ENCODE results near the gene CTCFL. TPM values are rescaled to one million over a fixed set of nuclear protein-coding genes. Genes with fewer than 3 reads are reported as not detected.
A peak's percentile ranks its signal among the peaks of the same experiment; 100 is the strongest.

The CTCFL gene, protein sequence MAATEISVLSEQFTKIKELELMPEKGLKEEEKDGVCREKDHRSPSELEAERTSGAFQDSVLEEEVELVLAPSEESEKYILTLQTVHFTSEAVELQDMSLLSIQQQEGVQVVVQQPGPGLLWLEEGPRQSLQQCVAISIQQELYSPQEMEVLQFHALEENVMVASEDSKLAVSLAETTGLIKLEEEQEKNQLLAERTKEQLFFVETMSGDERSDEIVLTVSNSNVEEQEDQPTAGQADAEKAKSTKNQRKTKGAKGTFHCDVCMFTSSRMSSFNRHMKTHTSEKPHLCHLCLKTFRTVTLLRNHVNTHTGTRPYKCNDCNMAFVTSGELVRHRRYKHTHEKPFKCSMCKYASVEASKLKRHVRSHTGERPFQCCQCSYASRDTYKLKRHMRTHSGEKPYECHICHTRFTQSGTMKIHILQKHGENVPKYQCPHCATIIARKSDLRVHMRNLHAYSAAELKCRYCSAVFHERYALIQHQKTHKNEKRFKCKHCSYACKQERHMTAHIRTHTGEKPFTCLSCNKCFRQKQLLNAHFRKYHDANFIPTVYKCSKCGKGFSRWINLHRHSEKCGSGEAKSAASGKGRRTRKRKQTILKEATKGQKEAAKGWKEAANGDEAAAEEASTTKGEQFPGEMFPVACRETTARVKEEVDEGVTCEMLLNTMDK
- total RNA-seq (10 to 100 TPM; 24.8 to 33.9 TPM), polyA plus RNA-seq (ENCODE audit: insufficient read depth, low read depth, low replicate concordance) (19.8 TPM)
- long read RNA-seq, donor 1, result 0 reads
- long read RNA-seq, donor 2, partial matches to known transcripts, result 0 of 1 reads
- long read RNA-seq, donor 2, other reads (novel, unspliced or antisense), result 0 of 1 reads

DNA sequence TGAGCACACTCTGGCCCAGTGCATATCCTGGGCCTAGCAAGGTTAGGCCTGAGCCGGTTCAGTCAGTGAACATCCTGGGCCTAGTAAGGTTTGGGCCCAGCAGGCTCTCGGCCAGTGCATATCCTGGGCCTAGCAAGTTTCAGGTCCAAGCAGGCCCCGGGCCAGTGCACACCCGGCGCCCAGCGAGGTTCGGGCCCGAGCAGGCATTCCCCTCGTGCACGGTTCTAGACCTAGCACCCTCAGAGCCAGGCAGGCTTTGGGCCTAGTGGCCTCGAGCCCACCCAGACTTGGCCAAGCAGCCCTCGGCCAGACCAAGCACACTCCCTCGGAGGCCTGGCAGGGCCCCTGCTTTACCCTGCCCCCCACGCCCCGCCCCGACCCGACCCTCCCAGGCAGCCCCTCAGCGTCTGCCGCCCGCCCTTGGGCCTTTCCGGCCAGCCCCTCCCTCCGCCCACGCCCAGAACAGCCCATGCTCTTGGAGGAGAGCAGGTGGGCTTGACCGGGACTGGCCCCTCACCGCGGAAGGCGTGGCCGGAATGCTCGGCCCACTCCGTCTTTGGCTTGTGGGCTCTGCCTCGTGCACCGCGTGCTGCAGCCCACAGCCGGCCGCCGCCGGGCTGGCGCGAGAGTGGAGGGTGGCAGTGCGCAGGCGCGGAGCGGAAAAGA is at the start of gene CTCFL:
CTCFL (minus strand) TSS at position 630 of the 666 bp plus-strand sequence. CDS start 935 bp downstream, outside the sequence.
- TF ChIP-seq, protein P1, sequence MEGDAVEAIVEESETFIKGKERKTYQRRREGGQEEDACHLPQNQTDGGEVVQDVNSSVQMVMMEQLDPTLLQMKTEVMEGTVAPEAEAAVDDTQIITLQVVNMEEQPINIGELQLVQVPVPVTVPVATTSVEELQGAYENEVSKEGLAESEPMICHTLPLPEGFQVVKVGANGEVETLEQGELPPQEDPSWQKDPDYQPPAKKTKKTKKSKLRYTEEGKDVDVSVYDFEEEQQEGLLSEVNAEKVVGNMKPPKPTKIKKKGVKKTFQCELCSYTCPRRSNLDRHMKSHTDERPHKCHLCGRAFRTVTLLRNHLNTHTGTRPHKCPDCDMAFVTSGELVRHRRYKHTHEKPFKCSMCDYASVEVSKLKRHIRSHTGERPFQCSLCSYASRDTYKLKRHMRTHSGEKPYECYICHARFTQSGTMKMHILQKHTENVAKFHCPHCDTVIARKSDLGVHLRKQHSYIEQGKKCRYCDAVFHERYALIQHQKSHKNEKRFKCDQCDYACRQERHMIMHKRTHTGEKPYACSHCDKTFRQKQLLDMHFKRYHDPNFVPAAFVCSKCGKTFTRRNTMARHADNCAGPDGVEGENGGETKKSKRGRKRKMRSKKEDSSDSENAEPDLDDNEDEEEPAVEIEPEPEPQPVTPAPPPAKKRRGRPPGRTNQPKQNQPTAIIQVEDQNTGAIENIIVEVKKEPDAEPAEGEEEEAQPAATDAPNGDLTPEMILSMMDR (IDR thresholded peaks at IDR 0.05), result no peak
- DNase-seq, result peak; percentile 49
- Histone ChIP-seq H3K27ac (no peak within 1 kb of the TSS), H3K4me3 (peak within 1 kb of the TSS; percentile 34 to 52), H3K9me3 (no peaks in the 10 kb centered on the region), H3K27me3 (no peaks in the 10 kb centered on the region), H3K36me3 (ENCODE audit: low read depth, missing control alignments) (no peaks in the 10 kb centered on the region), H3K4me1 (peaks cover 4% of the 10 kb centered on the region)
- intact Hi-C loops (cut with DNase I; ENCODE audit: low total_unique reads), result no loop called here
- 69% methylated on average over 30 of the region's 43 CpGs; no CpG with 5 or more reads in 1 of the 2 donors for WGBS, 2 donors

DNA sequence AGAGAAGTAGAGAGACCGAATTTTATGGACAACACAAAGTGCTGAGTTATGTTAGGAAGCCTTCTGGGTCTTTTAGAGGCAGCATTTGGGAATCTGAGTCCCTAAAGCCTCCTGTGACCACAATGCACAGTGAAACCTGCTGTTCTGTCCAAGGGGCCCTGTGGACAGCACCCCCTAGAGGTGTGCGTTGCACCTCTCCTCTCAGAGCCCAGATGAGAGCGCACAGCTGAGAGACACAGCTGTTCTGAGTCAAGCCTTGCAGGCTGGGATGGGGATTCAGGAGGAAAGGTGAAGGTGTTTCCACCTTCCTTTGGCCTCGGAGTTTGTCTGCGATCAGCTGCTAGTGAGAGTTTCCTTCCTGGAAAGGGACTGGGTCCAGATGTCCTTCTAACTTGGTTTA is 49.0 kb upstream of the CTCFL start:
- no peaks in the 10 kb centered on the region for H3K9me3 ChIP-seq
- WGBS, 2 donors, result 59 to 75% methylated on average over 5 of the region's 5 CpGs
- no peaks in the 10 kb centered on the region for H3K36me3 ChIP-seq (ENCODE audit: low read depth, missing control alignments)
- no peaks in the 10 kb centered on the region for H3K27me3 ChIP-seq
- intact Hi-C loops (cut with DNase I; ENCODE audit: low total_unique reads), result no loop called here
- H3K27ac ChIP-seq, result no peak overlapping the region
- H3K4me1 ChIP-seq, result no peaks in the 10 kb centered on the region
- no peak overlapping the region for H3K4me3 ChIP-seq
- TF ChIP-seq POLR2A (IDR thresholded peaks at IDR 0.05), result no peak
- TF ChIP-seq, protein P1 (IDR thresholded peaks at IDR 0.05), result no peak
- DNase-seq, result no peak

DNA sequence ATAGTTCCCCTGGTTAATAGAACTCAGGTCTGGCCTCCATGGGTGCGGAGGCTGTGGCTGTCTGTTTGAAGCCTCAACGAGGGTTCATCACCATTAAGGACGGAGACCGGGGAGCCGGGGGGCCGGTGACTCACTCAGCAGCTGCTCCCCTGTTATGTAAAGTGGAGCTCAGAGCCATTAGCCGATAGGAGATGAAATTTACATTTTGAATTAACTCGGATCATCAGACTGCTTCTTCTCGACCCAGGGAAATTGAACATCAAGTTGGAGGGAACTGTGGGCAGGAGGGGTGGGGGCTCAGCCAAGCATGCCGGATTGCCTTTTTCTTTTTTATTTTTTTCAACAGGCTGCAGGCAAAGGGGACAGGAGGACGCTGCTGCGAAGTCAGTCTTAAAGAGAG is 48.3 kb upstream of the CTCFL start:
- TF ChIP-seq POLR2A (IDR thresholded peaks at IDR 0.05), result no peak
- TF ChIP-seq, protein P1 (IDR thresholded peaks at IDR 0.05), result no peak
- Histone ChIP-seq H3K9me3 (no peaks in the 10 kb centered on the region), H3K4me1 (no peaks in the 10 kb centered on the region), H3K4me3 (no peak overlapping the region), H3K27ac (no peak overlapping the region), H3K27me3 (no peaks in the 10 kb centered on the region), H3K36me3 (ENCODE audit: low read depth, missing control alignments) (no peaks in the 10 kb centered on the region)
- intact Hi-C loops (cut with DNase I; ENCODE audit: low total_unique reads), result no loop called here
- WGBS, 2 donors, result 70 to 72% methylated on average over 11 to 12 of the region's 12 CpGs
- no peak for DNase-seq

DNA sequence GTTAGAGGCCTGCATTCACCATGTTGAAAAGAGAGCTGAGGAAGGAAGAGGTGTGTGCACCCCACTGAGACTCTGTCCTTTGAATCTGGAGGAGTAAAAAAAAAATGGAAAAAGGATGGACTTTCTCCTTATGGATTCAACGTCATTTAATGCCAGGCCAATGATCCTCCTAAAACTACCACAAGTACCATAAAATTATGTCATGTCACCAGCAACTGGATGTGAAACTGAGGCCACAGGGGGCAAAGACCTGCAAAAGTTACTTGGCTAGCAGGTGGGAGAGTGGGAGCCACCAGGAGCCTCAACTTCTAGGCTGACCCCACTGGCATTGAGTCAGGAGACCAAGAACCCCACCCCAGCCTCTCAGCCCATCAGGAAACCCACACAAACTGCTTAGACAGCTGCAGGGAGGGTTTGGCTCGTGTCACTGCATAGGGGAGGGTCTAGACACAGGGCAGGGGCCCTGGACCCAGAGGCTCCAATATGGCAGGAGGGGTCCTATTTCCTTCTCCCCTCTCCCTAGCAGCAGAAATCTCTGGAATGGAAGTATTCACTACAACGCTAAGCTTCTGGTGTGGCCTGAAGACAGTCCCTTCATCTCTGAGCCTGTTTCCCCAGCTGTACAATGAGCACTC is 47.0 kb upstream of the CTCFL start:
- WGBS, 2 donors, result 92 to 95% methylated on average over 3 of the region's 3 CpGs
- no peak for DNase-seq

More for the DNA sequence above, 47.0 kb upstream of the CTCFL start:
- Histone ChIP-seq H3K4me1 (no peaks in the 10 kb centered on the region), H3K27me3 (no peaks in the 10 kb centered on the region), H3K4me3 (no peak overlapping the region), H3K27ac (no peak overlapping the region), H3K9me3 (no peaks in the 10 kb centered on the region), H3K36me3 (ENCODE audit: low read depth, missing control alignments) (no peaks in the 10 kb centered on the region)
- TF ChIP-seq, protein P1 (IDR thresholded peaks at IDR 0.05), result no peak
- TF ChIP-seq POLR2A (IDR thresholded peaks at IDR 0.05), result no peak
- intact Hi-C loops (cut with DNase I; ENCODE audit: low total_unique reads), result no loop called here
